Measurements from ENCODE around the gene IQCC.

IQCC gene

GRCh38 chr1:32256473-32257226, 51.2 kb downstream of the IQCC start:
- Mint-ChIP-seq H3K27me3 (no peaks in the 10 kb centered on the region), H3K36me3 (peaks cover 8% of the 10 kb centered on the region), H3K9me3 (no peaks in the 10 kb centered on the region), H3K27ac (peak overlapping the region; percentile 98), H3K4me3 (peak overlapping the region; percentile 87), H3K4me1 (peaks cover 68% of the 10 kb centered on the region)

DNA sequence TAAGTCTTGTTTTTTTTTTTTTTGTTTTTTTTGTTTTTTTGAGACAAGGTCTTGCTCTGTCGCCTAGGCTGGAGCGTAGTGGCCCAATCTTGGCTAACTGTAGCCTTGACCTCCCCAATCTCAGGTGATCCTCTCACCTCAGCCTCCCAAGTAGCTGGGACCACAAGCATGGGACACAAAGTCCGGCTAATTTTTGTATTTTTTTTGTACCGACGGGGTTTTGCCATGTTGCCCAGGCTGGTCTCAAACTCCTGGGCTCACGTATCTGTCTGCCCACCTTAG, 51.7 kb downstream of the IQCC start:
- H3K27ac Mint-ChIP-seq: peak overlapping the region; percentile 98
- peak overlapping the region; percentile 87 for H3K4me3 Mint-ChIP-seq
- H3K9me3 Mint-ChIP-seq: no peaks in the 10 kb centered on the region
- H3K36me3 Mint-ChIP-seq: peaks cover 8% of the 10 kb centered on the region
- peaks cover 63% of the 10 kb centered on the region for H3K4me1 Mint-ChIP-seq
- no peaks in the 10 kb centered on the region for H3K27me3 Mint-ChIP-seq

Measured in activated naive CD4-positive, alpha-beta T cell treated with anti-CD3 and anti-CD28 coated beads, Interleukin-2, amount 50 U/mL, for 24 hours (primary cell).